GM21515 (cell line): Measurements from ENCODE around the gene GOLGA8T.
A peak's percentile ranks its signal among the peaks of the same experiment; 100 is the strongest.
"Not testable (repeated sequence)": the region's sequence is repeated elsewhere in the genome, so short reads cannot be mapped to it uniquely, and the experiment has no call there.

Experiments used
- ATAC-seq: cut with Tn5 transposase; IDR thresholded peaks from one replicate; pipeline ENCODE4 v1.9.1; 2021; ENCODE audit not compliant: unreplicated experiment

The GOLGA8T gene, protein sequence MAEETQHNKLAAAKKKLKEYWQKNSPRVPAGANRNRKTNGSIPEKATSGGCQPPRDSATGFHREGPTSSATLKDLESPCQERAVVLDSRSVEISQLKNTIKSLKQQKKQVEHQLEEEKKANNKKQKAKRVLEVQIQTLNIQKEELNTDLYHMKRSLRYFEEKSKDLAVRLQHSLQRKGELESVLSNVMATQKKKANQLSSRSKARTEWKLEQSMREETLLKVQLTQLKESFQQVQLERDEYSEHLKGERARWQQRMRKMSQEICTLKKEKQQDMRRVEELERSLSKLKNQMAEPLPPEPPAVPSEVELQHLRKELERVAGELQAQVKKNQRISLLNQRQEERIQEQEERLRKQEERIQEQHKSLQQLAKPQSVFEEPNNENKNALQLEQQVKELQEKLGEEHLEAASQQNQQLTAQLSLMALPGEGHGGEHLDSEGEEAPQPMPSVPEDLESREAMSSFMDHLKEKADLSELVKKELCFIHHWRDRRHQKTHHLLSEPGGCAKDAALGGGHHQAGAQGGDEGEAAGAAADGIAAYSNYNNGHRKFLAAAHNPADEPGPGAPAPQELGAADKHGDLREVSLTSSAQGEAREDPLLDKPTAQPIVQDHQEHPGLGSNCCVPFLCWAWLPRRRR

DNA sequence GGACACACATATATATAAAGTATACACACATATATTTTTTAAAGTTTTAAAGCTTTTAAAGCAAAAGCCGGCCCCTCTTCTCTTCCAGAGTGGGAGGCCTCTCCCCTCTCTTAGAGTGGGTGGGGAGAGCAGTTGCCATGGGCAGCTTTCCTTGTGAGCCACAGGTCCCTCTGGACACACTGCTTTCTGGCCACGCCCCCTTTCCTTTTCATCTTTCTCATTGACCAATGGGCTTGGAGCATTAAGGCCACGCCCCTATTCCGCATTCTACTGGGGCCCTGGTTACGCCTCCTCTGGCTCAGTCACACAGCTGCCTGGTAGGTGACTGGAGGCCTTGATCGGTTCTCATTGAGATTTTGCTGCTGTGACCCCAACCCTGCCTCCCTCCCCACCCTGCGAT, at the start of gene GOLGA8T:
Gene GOLGA8T (plus strand): TSS at position 301 of the 400 bp plus-strand sequence. CDS start 98 bp downstream, at position 399.
- ATAC-seq = not testable (repeated sequence)

DNA sequence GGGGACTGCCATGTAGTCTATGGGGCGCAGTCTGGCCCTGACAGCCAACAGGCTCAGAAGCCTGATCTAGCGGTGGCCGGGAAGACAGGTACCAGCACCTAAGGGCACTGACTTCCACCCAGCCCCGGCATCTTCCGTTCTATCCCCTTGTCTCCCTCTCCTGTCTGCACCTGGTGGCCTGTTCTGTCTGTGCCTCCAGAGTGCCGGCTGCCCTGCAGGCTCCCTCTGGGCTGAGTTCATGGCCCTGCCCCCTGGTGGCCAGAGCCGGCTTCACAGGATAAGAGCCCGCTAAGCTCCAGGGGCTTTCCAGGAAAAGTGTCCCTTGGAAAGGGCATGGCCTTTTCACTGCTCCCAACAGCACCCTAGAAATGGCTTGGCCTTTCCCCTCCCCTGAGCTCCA, 37.0 kb upstream of the GOLGA8T start:
- not testable (repeated sequence) for ATAC-seq

DNA sequence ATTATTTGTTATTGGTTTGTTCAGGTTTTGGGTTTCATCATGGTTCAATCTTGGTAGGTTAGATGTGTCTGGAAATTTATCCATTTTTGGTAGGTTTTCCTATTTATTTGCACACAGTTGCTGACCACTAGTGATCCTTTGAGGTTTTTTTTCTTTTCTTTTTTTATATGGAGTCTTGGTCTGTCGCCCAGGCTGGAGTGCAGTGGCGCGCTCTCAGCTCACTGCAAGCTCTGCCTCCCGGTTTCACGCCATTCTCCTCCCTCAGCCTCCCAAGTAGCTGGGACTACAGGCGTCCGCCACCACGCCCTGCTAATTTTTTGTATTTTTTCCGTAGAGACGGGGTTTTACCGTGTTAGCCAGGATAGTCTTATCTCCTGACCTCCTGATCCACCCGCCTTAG, 32.0 kb upstream of the GOLGA8T start:
- not testable (repeated sequence) for ATAC-seq

DNA sequence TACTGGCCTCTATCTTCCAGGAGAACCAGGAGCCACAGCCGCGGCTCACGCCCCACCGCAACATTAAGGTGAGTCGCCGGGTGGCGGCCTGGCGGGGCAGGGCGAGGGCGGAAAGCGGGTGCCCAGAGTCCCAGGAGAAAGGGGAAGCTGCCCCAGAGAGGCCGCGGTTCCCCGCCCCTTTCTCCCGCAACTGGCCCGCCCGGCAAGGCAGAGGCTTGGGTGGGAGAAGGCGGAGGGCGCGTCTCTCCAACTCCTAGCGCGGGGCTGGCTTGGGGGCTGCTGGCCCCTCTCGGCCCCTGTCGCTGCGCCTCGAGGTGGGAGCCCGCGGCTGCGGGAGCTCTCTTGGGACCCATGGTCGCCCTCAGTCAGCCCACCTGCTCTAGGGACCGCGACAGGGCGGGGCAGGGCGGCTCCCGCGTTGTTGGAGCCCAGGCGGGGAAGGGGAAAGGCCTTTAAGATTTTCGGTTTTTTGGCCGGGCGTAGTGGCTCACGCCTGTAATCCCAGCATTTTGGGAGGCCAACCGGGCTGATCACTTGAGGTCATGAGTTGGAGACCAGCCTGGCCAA, 30.8 kb upstream of the GOLGA8T start:
- ATAC-seq = not testable (repeated sequence)

DNA sequence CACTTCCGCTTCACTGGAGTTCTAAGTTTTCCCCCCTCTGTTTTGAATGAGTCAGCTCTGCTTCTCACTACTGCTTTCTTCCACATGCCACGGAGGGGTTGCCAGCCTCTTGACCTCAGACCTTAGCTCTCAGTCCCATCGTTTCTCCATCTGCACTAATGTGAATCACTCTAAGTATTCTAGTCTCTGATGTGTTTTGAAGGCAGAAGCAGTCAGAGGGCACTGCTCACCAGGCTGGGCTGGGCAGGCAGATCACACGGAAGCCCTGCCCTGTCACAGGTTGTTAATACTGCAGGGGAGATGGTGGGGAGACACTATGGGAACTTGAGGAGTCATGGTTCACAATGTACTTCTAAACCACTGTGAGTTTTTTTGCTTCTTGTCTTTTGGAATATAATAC, 24.3 kb upstream of the GOLGA8T start:
- not testable (repeated sequence) for ATAC-seq

DNA sequence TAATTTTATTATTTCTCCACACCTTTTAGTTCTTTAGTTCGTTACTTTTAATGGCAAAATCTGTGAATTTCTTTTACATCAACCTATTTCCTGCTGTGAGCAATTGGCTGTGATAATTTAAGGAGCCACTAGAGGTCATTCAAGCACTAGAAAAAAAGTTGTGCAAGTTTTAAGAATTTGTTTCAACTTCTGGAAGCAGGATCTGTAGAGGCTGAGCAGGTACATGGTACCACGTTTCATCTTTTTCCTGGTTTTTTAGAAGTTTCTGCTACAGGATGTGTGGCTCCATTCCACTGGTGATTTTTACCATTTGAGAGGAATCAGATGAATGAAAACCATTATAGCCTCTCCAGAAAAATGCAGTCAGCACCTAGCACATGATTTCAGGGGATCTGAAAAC, 4.8 kb upstream of the GOLGA8T start:
- ATAC-seq = not testable (repeated sequence)

DNA sequence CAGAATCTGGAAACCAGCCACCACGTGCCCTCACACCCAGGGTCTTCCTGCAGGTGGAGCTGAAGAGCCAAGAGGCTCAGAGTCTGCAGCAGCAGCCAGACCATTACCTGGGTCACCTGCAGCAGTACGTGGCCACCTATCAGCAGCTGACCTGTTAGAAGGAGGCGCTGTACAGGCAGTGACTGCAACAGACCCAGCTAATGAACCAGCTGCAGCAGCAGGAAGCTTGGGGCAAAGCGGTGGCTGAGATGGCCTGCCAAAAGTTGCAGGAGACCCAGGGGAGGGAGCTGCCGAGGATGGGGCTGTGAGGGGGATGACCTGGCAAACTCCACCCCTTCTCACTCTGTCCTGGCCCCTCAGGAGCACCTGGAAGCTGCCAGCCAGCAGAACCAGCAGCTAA, 8.4 kb downstream of the GOLGA8T start:
- not testable (repeated sequence) for ATAC-seq

DNA sequence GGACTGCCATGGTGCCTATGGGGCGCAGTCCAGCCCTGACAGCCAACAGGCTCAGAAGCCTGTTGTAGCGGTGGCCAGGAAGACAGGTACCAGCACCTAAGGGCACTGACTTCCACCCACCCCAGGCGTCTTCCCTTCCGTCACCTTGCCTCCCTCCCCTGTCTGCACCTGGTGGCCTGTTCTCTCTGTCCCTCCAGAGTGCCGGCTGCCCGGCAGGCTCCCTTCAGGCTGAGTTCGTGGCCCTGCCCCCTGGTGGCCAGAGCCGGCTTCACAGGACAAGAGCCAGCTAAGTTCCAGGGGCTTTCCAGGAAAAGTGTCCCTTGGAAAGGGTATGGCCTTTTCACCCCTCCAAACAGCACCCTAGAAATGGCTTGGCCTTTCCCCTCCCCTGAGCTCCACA, 15.0 kb downstream of the GOLGA8T start:
- ATAC-seq = not testable (repeated sequence)

DNA sequence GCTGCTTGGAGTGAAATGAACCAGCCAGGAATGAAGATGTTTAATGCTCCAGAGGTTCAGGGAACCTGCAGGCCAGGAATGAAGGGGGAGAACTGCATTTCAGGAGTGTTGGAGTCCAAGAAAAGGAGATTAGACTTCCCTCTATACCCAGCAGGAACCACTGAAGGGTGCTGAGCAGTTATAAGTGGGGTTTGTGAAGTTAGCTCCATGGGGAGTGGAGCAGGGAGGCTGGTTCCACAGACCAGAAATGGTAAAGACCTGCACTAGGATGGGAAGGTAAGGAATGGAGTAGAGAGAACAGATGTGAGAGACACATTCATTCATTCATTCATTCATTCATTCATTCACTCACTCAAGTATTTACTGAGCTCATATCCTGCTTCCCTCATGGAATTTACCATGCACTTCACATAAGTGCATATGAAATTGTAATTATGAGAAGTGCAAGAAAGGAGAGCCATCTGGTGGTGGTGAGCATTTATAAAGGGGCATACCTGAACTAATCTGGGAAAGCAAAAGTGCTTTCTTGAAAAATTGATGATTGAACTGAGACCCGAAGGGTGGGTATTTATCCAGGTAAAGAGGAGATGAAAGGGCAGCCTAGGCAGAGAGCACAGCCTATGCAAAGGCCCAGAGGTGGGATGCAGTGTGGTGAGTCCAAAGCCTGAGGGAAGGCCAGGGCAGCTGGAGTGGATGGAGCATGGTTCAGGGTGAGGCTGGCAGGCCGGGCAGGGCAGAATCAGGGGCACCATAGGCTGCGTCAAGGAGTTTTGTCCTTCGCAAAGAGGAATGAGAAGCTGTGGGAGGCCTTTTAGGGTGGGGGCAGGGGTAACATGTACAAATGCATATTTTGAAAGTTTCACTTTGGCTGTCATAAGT, 27.9 kb downstream of the GOLGA8T start:
- ATAC-seq = not testable (repeated sequence)

DNA sequence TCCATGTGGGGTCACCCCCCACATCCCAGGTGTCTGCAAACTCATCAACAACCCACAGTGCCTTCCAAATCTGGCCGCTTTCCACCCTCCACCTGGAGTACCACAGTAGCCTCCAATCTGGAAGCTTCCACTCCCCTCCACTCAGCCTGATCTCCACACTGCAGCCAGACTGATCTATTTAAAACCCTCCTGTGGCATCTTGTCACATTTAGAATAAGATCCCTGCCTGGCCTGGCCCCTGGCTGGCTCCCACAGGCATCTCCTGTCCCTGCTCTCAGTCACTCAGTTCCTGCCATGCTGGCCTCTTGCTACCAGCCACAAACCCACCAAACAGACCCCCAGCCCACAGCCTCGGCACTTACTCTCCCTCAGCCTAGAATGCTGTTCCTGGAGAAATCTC, 28.9 kb downstream of the GOLGA8T start:
- ATAC-seq = not testable (repeated sequence)

DNA sequence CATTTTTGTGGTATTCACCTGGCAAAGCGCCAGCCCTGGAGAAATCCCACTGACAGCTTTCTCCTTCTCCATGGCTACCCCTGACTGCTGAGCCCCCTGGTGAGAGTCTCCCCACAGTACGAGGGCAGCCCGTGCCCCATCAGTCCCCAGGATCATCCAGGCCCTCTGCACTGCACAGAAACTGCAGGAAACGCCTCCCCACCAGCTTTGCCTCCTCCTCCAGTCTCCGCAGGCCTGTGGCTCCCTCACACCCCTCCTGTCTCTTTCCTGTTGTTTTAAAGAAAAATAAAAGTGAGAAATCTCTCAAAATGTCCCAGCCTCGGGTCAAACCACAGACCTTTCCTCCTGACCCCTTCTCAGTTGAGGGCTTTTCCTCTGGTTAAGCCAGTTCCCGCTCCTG, 29.4 kb downstream of the GOLGA8T start:
- ATAC-seq = not testable (repeated sequence)

DNA sequence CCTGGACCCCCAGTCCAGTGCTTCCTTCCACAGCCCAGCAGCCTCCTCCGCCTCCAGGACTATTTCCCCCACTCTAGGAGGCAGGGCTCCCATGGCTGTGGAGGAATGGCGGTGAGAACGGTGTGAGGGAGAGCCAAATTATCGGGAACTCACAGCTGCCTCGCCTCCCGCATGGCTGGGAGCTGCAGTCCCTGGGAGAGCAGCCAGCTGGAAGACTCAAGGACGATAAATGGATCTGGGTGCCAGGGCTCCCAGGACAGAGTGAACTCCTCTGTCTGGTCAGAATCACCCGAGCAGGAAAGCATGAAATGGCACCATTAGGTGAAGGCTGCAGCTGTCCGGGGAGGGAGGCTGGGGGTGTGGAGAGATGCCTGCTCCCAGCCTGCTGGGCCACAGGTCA, 32.6 kb downstream of the GOLGA8T start:
- not testable (repeated sequence) for ATAC-seq

DNA sequence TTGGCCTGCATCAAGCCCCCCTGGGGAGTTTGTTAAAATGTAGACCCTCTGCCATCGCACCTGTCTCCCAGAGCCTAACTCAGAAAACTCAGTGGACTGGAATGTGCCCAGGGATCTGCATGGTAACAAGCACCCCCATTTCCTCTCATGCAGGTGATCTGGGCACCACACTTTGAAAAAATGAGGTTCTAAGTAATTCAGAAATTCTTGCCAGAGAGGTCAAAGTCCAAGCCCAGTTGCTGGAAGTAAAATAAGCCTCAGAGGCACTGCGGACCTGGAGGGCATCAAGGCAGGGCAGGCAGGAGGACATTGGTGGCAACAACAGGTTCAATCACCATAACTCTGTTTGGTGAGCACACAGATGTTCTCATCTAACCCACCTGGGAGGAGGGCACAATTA, 33.0 kb downstream of the GOLGA8T start:
- ATAC-seq = not testable (repeated sequence)

DNA sequence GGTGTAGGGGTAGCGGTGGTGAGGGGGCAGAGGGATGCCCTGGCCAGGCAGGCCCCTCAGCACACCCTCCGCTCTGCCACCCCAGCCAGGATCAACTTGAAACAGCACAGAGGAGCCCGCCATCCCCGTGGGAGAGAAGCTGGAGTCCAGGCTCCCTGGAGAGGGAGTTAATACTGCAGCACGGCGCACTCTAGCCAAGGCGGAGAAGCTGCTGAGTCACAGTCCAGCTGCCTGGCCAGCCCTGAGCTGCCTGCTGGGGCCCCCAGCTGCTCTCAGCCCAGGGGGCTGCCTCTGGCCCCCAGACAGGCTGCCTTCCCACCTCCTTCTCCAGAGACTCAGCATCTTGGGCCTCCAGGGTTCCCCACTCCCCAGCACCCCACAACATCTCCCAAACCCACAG, 36.6 kb downstream of the GOLGA8T start:
- not testable (repeated sequence) for ATAC-seq

DNA sequence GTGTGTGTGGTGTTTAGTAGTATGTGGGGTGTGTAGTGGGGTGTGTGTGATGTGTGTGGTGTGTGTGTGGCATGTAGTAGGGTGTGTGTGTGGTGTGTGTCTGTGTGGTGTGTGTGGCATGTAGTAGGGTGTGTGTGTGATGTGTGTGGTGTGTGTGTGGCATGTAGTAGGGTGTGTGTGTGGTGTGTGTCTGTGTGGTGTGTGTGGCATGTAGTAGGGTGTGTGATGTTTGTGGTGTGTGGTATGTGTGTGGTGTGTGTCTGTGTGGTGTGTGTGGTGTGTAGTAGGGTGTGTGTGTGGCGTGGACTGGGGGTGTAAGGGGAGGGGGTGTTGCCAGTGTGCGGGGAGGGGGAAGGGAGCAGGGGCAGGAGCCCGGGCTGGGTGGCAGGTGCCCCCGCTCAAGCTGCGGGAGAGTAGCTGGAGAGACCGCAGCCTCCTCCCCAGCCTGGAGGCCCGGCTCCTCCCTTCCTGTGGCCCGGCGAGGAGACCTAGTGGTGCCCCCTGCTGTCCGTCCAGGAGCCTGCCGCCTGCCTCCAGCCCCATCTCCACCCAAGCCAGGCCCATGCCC, 38.3 kb downstream of the GOLGA8T start:
- ATAC-seq = peak; percentile 45

DNA sequence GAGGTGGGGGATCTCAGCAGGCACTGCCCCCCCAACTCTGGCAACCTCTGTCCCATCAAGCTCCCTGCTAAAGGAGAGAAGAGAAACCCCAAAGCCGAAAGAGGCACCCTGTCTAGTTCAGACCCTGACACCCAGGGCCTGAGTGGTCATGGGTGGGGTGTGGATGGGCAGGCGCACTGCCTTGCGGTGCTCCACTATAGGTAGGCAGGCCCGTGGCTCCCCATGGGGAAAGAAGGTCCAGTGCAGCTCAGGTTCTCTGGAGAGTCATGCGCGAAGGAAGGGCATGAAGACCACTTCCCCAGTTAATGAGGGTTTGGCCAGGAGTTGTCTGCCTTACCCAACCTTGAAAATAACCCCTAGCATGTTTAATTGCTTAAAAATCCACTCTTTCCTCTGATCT, 40.4 kb downstream of the GOLGA8T start:
- ATAC-seq = not testable (repeated sequence)

DNA sequence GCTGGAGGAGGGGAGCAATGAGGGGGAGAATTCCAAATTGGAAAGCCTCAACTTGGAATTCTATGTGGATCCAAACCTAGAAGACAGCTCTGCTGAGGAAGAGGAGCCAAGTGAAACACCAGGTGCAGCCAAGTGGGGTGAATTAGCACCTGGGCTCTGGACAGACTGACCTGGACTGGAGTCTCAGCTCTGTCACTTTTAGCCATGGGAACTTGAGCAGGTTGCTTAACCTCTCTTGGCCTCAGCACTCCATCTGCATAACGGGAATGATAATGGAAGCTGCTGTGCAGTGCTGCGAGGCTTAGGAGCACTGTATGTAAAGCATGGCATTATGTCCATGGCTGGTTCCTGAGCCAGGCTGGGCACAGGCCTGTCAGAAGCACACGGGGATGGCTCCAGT, 41.8 kb downstream of the GOLGA8T start:
- not testable (repeated sequence) for ATAC-seq

DNA sequence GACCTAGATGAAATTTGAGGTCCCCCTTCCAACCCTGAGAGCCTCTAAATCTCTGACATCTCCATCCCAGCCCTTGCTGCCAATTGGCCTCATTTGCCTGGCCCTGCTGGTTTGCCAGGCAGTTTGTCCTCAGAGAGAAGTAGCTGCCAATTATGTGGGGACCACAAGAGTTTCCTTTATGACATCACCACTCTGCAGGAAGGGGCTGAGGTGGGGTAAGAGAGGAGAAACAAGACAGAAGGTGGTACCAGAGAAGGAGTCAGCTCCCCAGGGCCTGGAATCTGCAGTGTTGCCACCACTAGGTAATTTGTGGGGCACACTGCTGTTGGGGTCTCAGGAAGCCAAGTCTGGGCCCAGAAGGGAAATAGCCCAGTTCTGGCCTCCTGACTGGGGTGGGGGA, 45.0 kb downstream of the GOLGA8T start:
- not testable (repeated sequence) for ATAC-seq

DNA sequence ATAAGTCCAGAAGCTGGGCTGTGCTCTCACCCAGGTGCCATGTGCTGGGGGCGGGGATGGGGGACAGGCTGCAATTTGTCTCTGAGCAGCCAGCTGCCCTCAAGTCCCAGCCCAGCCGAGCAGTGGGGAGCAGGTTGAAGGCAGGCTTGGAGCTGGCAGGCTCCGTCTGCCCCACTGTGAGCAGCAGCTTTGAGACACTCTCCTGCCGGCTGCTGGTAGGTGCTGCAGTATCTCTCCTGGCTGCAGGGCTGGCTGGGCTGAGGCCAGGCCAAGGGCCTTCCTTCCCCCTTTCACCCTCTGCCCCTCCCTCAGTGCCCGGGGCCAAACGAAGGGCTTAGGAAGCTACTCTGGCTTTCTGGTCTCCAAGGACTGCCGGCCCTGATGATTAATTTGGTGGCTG, 50.6 kb downstream of the GOLGA8T start:
- not testable (repeated sequence) for ATAC-seq

DNA sequence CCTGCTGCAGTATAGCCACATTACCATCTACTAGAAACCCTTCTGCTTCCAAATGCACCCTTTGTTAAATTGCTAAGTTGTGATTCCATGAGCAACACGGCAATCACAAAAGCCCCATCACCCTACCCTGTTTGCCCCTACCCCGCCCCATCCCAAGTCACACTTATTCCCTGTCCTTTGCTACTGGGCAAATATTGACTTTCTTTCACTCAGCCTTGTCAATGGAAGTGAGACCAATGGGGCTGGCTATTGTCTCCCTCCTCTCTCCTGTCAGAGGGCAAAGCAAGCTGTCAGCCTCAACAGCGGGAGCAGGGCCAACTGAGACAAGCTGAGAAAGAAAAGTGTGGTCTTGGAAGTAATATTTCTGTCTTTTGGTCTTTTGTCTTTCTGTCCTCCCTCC, 52.6 kb downstream of the GOLGA8T start:
- ATAC-seq = not testable (repeated sequence)

DNA sequence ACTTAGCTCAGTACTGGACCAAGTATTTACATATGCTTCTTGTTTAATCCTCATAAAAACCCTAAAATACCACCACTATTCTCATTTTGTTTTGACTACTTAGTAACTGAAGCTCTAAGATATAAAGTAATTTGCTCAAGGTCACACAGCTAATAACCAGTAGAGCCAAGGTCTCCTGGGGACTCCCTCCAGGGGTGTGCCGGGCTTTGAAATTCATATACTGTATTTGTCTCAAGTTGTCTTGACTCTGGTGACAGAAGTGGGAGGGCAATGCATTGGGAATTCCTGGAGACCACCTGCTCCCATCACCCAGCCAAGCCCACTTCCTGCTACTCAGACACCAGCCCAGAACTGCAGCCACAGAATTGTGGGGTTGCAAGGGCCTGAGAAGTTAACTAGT, 54.9 kb downstream of the GOLGA8T start:
- ATAC-seq = not testable (repeated sequence)
